H1 (cell line): ENCODE measurements around the gene WIPF3.

ENCODE experiments used
- CHD2 ChIP-seq: IDR thresholded peaks from 2 replicates; pipeline ENCODE4 v1.6.1; 2012; ENCODE audit warnings: low read length, improper control_type of control experiment
- GABPA ChIP-seq: IDR thresholded peaks from 2 replicates; pipeline ENCODE4 v1.6.1; 2011; ENCODE audit warnings: mild to moderate bottlenecking, low read length, moderate library complexity, borderline replicate concordance; ENCODE audit not compliant: insufficient read depth
- GTF2F1 ChIP-seq: IDR thresholded peaks from 2 replicates; pipeline ENCODE4 v1.6.1; 2012; ENCODE audit warnings: low read depth, low read length, improper control_type of control experiment, borderline replicate concordance
- PHF8 ChIP-seq: fragments of 200-600 bp; sonication (generic); conservative IDR thresholded peaks from 2 replicates; pipeline ENCODE4 v1.7.1; 2012; ENCODE audit warnings: low read depth, mild to moderate bottlenecking, inconsistent platforms, low read length, moderate library complexity
- POLR2A ChIP-seq, 2 experiments: IDR thresholded peaks; 1 replicate in 1 of 2; 2 replicates in 1 of 2; pipeline ENCODE4 v1.6.1; 2011; ENCODE audit warnings: low read depth in 2 of 2, low read length in 2 of 2, mild to moderate bottlenecking in 2 of 2; ENCODE audit errors: control extremely low read depth in 1 of 2
- POLR2AphosphoS5 ChIP-seq: IDR thresholded peaks from 2 replicates; pipeline ENCODE4 v1.6.1; 2011; ENCODE audit warnings: low read depth, low read length
- RNF2 ChIP-seq: fragments of 200-900, 300-1000 bp; sonication (generic); IDR thresholded peaks from 2 replicates; pipeline ENCODE4 v1.7.1; 2016; ENCODE audit warnings: borderline replicate concordance, low read depth, mild to moderate bottlenecking, antibody characterized with exemption, low read length; ENCODE audit not compliant: poor library complexity, severe bottlenecking; ENCODE audit errors: missing control alignments
- SIRT6 ChIP-seq: IDR thresholded peaks from one replicate; pipeline ENCODE4 v1.7.1; 2012; ENCODE audit warnings: low read length, inconsistent platforms
- TBP ChIP-seq: IDR thresholded peaks from 2 replicates; pipeline ENCODE4 v1.6.1; 2011; ENCODE audit warnings: low read depth, low read length, improper control_type of control experiment
- TF ChIP-seq, protein P1 (sequence below), 3 experiments: IDR thresholded peaks; 1 replicate in 2 of 3; 2 replicates in 1 of 3; pipeline versions ENCODE4 v1.5.1 to v1.6.1; 2011; ENCODE audit warnings: low read length in 3 of 3, mild to moderate bottlenecking in 3 of 3, inconsistent platforms in 2 of 3, low read depth in 1 of 3, moderate library complexity in 1 of 3; ENCODE audit not compliant: insufficient read depth in 1 of 3; ENCODE audit errors: control extremely low read depth in 1 of 3
- TF ChIP-seq, protein P2 (sequence below): IDR thresholded peaks from 2 replicates; pipeline ENCODE4 v1.6.1; 2012; ENCODE audit warnings: low read length, inconsistent platforms

DNA sequence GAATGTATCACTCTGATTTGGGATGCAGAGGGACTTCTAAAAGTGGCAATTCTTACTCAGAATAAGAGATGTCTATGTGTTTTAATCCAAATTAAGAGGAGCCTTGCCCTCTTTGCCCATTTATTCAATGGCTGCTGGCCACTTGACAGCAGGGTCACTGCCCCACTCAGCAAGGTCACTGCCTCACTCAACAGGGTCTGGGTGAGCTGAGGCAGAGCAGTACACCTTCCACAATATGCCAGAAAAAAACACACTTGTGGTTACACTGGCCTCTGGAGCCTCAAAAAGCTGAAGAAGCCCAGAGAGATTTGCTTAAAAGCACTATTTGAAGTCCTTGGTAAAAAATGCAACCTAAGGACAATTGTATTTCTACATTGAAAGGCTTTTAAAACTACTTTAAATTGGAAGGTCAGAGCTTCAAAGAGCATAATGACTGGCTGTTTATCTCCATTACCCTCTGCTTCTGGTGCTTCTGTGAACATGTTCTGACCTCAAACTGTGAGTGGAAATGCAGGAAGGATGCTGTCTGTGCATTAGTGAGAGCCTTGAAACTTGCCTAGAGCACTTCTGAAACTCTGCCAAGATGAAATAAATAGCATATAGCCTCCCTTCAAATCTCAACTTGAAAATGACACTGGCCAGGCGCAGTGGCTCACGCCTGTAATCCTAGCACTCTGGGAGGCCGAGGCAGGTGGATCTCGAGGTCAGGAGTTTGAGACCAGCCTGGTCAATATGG is 35.1 kb upstream of the WIPF3 start:
- TF ChIP-seq GABPA (no peak), SIRT6 (no peak), GTF2F1 (no peak), PHF8 (no peak), CHD2 (no peak), POLR2AphosphoS5 (no peak), POLR2A (IDR thresholded peaks at IDR 0.05; ENCODE audit: control extremely low read depth in 1 of 2, low read depth in 2 of 2, low read length in 2 of 2) (no peak), RNF2 (no peak), TBP (no peak)
- TF ChIP-seq, protein P1, sequence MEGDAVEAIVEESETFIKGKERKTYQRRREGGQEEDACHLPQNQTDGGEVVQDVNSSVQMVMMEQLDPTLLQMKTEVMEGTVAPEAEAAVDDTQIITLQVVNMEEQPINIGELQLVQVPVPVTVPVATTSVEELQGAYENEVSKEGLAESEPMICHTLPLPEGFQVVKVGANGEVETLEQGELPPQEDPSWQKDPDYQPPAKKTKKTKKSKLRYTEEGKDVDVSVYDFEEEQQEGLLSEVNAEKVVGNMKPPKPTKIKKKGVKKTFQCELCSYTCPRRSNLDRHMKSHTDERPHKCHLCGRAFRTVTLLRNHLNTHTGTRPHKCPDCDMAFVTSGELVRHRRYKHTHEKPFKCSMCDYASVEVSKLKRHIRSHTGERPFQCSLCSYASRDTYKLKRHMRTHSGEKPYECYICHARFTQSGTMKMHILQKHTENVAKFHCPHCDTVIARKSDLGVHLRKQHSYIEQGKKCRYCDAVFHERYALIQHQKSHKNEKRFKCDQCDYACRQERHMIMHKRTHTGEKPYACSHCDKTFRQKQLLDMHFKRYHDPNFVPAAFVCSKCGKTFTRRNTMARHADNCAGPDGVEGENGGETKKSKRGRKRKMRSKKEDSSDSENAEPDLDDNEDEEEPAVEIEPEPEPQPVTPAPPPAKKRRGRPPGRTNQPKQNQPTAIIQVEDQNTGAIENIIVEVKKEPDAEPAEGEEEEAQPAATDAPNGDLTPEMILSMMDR (IDR thresholded peaks at IDR 0.05; ENCODE audit: control extremely low read depth in 1 of 3, insufficient read depth in 1 of 3, low read depth in 1 of 3, low read length in 3 of 3) = no peak
- TF ChIP-seq, protein P2, sequence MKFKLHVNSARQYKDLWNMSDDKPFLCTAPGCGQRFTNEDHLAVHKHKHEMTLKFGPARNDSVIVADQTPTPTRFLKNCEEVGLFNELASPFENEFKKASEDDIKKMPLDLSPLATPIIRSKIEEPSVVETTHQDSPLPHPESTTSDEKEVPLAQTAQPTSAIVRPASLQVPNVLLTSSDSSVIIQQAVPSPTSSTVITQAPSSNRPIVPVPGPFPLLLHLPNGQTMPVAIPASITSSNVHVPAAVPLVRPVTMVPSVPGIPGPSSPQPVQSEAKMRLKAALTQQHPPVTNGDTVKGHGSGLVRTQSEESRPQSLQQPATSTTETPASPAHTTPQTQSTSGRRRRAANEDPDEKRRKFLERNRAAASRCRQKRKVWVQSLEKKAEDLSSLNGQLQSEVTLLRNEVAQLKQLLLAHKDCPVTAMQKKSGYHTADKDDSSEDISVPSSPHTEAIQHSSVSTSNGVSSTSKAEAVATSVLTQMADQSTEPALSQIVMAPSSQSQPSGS = no peak
